Right renal cortex interstitium (tissue), 3 donors: Measurements from ENCODE around the gene INTS3. TPM values are rescaled to one million over a fixed set of nuclear protein-coding genes. Genes with fewer than 3 reads are reported as not detected.
"Not testable (repeated sequence)": the region's sequence is repeated elsewhere in the genome, so short reads cannot be mapped to it uniquely, and the experiment has no call there.

Experiments
- DNase-seq, 3 donors: peaks; one replicate each; pipeline ENCODE4 v3.0.0-alpha.2; 2013; ENCODE audit warnings: low read depth in 3 of 3, low spot score in 2 of 3
- polyA plus RNA-seq, 3 donors: library from polyadenylated mRNA; unstranded; fragments of 120-200 nt; gene quantifications; one replicate each; pipeline ENCODE4 v1.2.1, GENCODE V29; 2013; ENCODE audit not compliant: insufficient read length in 3 of 3

The INTS3 gene
- polyA plus RNA-seq, 3 donors: 84.0 to 91.5 (median 85.5) TPM

DNA sequence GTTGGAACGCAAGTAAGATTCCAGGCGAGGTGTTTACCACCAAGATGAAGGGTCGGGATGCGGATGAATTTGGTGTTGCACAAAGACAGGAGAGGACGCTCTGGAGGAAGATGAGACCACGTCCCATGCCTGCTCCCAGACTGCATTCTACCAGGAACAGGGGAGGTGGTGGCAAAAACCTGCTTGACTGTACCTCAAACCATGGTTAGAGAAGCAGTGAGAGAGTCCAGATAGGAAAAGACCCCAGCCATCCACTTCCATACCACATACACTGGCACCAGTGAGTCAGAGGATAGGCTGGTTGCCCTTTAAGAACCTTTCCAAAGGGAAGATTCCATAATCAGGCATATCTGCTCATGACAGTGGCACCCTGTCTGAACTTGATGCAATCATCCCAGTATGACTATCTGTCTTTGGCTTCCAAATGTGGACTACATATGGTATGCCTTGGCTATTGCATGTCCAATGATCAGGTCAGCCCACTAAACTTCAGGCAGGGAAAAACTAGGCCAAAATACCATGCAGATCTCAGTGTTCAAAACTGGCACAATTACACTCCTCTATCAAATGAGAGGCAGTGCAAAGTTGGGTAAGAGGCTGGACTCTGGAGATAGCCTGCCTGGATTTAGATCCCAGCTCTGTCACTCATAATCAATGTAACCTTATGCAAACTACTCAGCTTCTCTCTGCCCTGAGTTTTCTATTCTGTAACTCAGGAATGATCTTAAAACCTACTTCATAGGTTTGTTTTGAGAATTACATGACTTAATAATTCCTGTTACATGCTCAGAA lies 28.7 kb upstream of the INTS3 start:
- DNase-seq: no peak

DNA sequence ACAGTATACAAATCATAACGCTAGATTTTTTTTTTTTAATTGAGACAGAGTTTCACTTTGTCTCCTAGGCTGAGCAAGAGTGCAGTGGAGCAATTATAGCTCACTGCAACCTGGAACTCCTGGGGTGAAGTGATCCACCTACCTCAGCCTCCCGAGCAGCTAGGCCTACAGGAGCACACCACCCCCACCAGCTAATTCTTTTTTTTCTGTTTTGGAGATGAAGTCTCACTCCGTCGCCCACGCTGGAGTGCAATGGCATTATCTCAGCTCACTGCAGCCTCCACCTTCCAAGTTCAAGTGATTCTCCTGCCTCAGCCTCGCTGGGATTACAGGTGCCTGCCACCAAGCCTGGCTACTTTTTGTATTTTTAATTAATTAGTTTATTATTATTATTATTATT lies 28.1 kb upstream of the INTS3 start:
- no peak for DNase-seq

DNA sequence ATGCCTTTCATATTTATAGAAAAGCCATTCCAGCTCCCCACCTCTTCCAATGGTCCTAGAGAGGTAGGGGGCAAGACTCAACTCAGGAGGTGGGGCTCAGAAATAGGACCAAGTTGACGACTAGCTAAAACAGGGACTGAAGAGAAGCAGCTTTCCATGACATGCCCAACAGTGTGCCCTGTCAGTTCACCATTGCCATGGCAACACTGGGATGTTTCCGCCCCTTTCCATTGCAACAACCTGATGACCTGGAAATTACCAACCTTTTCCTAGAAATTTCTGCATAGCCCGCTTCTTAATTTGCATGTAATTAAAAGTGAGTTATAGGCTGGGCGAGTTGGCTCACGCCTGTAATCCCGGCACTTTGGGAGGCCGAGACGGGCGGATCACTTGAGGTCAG lies 22.4 kb upstream of the INTS3 start:
- no peak for DNase-seq

DNA sequence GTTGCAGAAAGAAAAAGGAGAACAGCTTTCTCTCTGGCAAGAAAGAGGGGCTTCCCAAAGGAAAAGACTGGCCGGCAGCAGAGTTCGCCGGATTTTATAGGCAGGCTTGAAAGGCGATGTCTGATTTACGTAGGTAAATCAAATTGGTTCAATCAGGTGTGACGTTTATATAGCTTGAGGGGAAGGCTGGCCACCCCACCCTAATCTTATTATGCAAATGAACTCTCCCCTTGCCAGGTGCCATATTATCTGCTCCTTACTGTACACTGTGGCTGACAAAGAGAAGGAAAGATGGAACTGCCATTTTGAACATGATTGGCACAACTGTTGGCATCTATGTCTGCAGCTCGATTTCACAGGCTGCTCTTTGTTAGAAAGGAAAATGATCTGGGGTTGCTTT lies 16.8 kb upstream of the INTS3 start:
- DNase-seq: no peak

DNA sequence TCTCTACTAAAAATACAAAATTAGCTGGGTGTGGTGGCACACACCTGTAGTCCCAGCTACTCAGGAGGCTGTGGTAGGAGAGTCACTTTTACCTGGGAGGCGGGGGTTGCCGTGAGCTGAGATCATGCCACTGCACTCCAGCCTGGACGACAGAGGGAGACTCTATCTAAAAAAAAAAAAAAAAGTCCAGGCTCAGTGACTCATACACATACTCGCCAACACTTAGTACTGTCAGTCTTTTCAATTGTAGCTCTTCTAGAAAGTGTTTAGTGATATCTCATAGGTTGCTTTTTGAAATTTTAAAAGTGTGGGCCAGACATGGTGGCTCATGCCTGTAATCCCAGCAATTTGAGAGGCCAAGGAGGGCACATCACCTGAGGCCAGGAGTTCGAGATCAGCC lies 11.6 kb upstream of the INTS3 start:
- DNase-seq: not testable (repeated sequence)

DNA sequence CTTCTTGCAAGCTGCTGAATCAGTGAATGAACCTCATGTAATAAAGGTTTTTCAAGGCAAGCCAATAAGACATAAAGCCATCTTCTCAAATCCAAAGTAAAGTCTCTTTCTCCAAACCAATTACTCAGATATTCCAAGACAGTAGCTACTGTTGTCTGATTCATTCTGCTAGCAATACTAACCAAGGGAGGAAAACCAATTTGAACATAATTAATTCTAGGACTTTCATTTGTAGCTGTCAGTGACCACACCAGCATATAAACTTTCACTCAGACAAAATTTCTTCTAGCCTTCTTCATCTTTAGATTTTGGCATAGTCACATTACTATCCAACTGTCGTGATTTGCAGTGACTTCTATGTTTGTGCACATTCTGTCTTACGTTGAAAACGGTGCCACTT lies 10.5 kb upstream of the INTS3 start:
- no peak for DNase-seq

DNA sequence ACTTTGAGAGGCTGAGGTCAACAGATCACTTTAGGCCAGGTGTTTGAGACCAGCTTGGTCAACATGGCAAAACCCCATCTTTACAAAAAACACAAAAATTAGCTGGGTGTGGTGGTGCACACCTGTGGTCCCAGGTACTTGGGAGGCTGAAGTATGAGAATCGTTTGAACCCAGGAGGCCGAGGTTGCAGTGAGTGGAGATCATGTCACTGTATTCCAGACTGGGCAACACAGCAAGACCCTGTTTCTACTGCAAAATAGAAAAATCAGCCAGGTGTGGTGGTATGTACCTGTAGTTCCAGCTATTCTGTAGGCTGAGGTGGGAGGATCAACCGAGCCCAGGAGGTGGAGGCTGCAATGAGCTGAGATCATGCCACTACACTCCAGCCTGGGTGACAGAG lies 4.2 kb upstream of the INTS3 start:
- DNase-seq: no peak

DNA sequence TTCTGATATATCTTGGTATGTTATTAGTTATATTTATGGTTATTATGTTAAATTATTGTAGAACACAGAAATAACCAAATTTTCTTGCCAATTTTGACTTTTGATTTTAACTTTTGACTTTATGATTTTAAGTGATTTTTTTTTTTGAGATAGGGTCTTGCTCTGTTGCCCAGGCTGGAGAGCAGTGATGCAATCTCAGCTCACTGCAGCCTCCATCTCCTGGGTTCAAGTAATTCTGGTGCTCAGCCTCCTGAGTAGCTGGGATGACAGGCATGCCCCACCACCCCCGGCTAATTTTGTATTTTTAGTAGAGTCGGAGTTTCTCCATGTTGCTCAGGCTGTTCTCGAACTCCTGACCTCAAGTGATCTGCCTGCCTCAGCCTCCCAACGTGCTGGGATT lies 3.2 kb upstream of the INTS3 start:
- not testable (repeated sequence) for DNase-seq

DNA sequence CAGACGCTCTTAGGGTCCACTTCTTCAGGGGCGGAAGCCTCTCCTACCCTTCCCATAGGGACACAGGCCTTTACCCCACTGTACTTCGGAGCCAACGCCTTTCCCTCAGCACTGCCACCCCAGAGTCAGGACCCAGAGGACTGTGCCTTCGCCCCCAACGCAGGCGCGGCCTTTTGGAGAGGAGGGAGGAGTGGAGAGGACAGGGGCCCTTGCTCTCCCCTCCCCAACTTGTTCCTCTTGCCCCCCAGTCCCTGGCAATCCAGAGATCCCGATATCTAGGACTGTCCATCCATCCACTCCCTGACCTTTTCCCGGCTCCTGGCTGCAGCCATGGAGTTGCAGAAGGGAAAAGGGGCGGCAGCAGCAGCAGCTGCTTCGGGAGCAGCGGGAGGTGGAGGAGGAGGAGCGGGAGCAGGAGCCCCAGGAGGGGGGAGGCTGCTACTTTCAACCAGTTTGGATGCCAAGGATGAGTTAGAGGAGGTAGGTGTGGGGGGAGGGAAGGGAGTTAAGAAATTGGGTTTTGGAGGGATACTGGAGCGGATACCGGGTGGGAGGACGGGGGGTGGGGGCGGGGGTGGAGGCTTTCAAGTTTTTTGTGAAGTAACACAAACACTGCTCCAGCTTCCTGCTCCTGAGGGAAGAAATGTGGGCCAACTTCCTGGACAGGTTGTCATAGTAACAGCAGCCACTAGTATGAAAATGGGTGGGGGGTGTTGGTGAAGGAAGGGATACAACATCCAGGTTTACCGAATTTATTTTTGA lies 636 bp downstream of the INTS3 start:
- no peak for DNase-seq

DNA sequence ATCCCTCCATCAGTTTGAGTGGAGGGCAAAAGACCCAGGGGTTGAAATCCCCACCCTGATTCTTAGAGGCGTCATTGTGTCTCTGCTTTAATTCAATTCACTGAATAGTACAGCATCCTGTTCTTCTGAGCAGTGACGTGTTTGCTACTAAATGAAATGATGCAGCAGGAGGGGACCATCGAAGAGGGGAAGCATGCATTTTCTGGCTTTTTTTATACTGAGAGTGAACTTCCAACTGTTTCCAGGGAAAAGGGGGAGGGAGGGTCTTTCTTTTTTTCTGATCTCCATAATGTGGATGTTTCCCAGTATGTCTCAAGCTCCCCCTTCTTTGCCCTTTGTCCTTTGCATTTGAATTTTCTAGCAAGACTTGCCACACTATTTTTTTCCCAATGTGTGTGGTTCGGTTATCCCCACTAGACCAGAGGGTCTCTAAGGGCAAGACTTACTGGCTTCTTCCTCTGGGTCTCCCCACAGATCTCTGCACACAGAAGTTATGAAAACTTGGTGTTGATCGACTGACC lies 2.7 kb downstream of the INTS3 start:
- no peak for DNase-seq

DNA sequence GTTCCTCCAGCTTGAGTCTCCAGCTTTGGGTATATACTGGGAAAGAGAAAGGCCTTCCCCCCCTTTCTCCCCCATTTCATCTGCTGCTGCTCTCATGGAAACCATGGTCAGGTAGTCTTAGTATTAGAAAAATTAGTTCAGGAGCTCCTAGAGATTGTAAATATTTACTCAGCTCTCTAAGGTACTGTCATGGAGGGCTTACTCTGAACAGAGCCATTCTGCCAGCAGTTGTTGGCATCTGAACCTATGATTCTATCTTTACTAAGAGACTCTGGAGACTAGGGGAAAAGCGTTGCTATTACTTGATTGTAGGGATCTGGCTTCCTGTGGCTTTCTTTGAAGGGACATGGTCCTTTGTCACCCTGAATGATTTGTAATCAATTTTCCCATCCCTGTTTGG lies 6.1 kb downstream of the INTS3 start:
- no peak for DNase-seq

DNA sequence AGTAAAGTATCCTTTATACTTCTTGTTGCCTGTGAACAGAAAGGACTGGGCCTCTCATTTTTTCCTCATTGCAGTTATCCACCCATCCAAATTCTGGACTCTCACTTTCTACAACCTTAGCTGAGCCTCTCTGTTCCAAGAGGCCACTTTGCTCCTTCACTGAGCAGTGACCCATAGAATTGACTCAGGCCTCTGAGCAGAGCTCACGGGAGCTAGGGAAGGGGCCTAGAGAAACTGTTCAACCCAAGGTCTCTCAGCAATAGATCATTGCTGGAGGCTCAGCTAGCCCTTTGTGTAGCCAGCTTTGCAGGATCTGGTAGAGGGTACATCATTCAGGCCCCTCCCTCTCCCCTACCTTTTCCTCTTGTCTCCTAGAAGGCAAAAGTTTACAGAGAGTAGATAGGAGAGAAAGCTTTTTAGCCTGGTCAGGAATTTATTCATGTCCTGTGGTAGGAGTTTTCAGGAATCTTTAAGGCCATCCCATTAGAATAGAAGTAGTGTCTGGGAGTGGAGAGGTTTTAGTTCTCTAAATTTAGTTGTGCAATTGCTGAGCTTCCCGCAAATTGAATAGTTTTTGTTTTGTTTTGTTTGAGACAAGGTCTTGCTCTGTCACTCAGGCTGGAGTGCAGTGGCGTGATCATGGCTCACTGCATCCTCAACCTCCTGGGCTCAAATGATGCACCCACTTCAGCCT lies 6.7 kb downstream of the INTS3 start:
- DNase-seq: no peak

DNA sequence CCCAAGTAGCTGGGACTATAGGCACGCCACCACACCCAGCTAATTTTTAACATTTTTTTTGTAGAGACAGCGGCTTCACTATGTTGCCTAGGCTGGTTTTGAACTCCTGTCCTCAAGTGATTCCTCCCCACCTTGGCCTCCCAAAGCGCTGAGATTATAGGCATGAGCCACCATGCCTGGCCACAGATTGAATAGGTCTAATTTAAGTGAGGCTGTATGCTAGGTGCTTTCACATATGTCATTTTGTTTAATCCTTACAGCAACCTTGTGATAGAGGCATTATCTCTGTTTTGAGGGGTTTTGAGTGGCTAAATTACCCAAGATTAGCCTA lies 7.2 kb downstream of the INTS3 start:
- DNase-seq: no peak

DNA sequence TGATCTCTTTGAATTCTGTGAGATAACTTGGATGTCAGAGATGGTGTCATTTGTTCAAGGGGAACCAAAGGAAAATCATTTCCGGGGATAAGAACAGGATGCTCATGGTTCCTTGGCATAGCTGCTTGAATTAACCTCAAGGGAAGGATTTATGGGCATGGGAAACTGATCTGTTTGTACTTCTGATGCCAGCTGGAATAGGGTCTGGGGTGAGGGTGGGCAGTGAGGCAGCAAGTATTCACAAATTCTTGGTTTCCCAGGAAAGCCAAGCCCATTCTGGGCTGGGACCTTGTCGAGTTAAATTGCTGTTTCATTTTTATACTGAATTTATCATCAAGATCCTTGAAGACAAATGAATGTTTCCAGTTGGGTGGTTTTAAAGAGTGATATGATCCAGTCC lies 14.1 kb downstream of the INTS3 start:
- peak in 1 of 3 donors; percentile 68 for DNase-seq

DNA sequence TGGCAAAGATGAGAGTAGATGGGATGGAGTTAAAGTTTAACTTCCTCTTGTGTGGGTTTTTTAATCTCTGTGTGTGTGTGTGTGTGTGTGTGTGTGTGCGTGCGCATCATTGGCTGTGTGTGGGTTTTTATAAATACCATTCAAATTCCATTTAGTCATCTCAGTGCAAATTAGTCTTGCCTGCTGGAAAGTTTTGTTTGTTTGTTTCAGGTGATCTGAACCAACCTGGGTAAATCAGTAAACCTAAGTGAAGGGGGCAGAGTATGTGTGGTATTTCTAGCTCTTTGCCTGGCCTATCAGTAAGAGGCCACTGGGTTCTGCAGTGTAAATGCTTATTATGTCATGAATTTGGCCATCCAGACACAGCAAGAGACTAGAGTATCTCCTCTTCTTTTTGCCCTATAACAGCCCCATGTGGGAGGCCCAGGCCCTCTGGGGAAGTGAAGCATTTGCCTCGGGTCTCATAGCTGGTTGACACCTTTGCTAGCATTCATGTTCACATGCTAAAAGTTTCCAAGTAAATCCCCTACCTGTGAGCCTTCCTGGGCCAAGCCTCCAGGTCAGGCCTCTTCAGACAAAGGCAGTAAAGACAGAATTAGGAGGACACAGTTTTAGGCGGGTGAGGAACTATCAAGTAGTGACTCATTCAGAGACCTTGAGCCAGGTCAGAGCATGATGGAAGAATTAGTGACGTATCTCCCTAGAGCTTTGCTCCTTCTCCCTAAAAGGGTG lies 14.7 kb downstream of the INTS3 start:
- DNase-seq: peak in 1 of 3 donors; percentile 45

DNA sequence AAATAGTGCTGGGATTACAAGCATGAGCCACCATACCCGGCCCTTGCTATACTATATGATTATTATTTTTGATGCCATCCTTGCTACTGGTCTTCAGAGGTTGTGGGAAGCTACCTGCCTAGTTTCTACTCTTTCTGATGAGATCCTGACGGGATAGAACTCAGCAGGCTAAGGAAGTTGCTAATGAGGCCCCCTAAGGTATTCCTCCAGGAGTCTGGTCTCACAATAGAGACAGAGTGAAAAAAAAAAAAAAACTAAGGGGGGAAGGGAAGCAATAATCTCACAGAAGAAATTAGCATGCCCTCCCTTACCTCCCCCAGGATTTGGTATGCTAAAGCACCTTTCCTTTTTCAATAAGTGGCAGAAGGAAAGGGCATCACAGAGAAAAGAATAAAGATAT lies 17.6 kb downstream of the INTS3 start:
- no peak for DNase-seq

DNA sequence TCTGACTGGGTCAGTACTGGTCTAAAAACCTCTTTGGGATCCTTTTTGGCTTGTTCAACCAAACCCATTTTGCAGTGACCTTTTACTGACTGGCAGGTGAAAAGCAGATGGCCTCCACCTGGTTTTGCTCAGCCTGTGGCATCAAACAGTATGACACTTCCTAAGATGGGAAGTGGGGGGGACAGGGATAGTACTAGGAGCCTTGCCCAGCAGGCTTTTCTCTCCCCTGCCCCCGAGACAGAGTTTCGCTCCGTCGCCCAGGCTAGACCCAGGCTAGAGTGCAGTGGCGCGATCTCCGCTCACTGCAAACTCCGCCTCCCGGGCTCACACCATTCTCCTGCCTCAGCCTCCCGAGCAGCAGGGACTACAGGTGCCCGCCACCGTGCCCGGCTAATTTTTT lies 18.3 kb downstream of the INTS3 start:
- no peak for DNase-seq

DNA sequence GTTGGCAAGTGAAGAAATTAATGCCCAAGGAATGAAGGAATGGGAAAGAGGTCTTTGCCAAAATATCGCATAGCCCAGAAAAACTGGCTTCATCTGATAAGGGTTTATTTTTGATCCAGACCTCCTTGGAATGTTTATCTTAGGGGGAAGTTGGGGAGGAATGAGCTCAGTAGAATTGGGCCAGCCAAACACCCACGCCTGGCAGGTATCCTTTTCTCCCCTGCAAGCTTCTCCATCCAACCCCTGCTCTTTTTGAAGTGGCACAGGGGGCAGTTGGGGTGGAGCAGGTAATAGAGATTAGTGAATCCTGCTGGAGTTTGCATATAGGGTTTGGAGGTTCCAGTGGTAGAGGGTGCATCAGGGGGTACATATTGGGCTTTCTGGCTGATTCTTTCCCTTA lies 21.1 kb downstream of the INTS3 start:
- DNase-seq: no peak

DNA sequence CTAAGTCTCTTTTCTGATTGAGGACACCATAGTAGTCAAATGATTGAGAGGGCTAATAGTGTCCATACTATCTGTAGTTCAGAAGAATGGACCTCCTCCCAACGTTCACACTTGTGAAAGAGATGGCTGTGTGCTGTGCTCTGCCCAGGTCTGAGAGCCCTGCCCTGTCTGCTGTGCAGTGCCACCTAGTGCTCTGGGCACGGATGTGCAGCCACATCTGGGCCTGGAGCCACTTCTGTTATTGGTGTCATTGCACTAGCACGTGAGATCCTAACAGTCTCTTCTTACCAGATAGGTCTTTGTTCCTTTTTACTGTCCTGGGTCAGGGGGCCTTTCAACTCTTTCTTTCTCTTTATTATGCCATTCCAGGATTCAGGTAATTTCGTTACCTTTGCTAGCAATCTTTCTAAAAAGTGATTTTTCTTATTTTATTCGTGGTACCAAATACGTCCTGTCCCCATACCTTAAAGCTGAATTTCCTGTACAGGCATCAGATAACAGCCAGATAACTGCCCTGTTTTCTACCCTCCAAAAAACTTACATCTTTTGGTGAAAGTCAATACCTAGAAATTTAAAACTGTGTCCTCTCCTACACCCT lies 21.7 kb downstream of the INTS3 start:
- peak in 1 of 3 donors; percentile 63 for DNase-seq
